Neuronal stem cell (in vitro differentiated cells): Measurements from ENCODE around the gene INTS3.

Experiments
- DNase-seq: peaks from one replicate; pipeline ENCODE4 v3.0.0-alpha.2; 2013; ENCODE audit warnings: low spot score
- H2AFZ ChIP-seq: one replicate; pipeline ENCODE4 v1.6.1; 2013; ENCODE audit warnings: mild to moderate bottlenecking, low read length, inconsistent platforms
- H2AK5ac ChIP-seq: 2 replicates; pipeline ENCODE4 v1.6.1; 2013; ENCODE audit warnings: low read depth, mild to moderate bottlenecking, inconsistent platforms, low read length, moderate library complexity, mixed read lengths
- H2BK120ac ChIP-seq: 2 replicates; pipeline ENCODE4 v1.6.1; 2013; ENCODE audit warnings: low read depth, mild to moderate bottlenecking, inconsistent platforms, low read length, moderate library complexity, mixed read lengths
- H2BK12ac ChIP-seq: one replicate; pipeline ENCODE4 v1.6.1; 2013; ENCODE audit warnings: low read length, inconsistent platforms
- H2BK15ac ChIP-seq: 2 replicates; pipeline ENCODE4 v1.6.1; 2013; ENCODE audit warnings: mild to moderate bottlenecking, low read length, inconsistent platforms, mixed read lengths
- H2BK5ac ChIP-seq: one replicate; pipeline ENCODE4 v1.6.1; 2013; ENCODE audit warnings: inconsistent platforms, mild to moderate bottlenecking, low read length, moderate library complexity
- H3K14ac ChIP-seq: one replicate; pipeline ENCODE4 v1.6.1; 2013; ENCODE audit warnings: low read length, inconsistent platforms
- H3K18ac ChIP-seq: 2 replicates; pipeline ENCODE4 v1.6.1; 2013; ENCODE audit warnings: low read length, inconsistent platforms
- H3K23ac ChIP-seq: 2 replicates; pipeline ENCODE4 v1.6.1; 2013; ENCODE audit warnings: low read depth, mild to moderate bottlenecking, mixed read lengths, low read length, inconsistent platforms; ENCODE audit not compliant: poor library complexity
- H3K27ac ChIP-seq: replicated peaks from 3 replicates; pipeline ENCODE4 v1.5.1; 2013; ENCODE audit warnings: low read length, inconsistent platforms
- H3K27me3 ChIP-seq, 3 experiments: 2 replicates each; pipeline ENCODE4 v1.6.1; 2013; ENCODE audit warnings: low read length in 3 of 3, mild to moderate bottlenecking in 2 of 3, inconsistent platforms in 1 of 3, low read depth in 1 of 3, mixed read lengths in 1 of 3, moderate library complexity in 1 of 3; ENCODE audit not compliant: control insufficient read depth in 3 of 3, insufficient read depth in 3 of 3
- H3K36me3 ChIP-seq, 2 donors: replicated peaks in 1 of 2; 2 replicates each; pipeline ENCODE4 v1.6.1; 2013; ENCODE audit warnings: low read length in 2 of 2; ENCODE audit not compliant: control insufficient read depth in 2 of 2, insufficient read depth in 2 of 2
- H3K4ac ChIP-seq: 2 replicates; pipeline ENCODE4 v1.6.1; 2013; ENCODE audit warnings: inconsistent platforms, mild to moderate bottlenecking, low read length, moderate library complexity
- H3K4me1 ChIP-seq, 2 donors: 1 replicate in 1 of 2; 2 replicates in 1 of 2; pipeline ENCODE4 v1.6.1; 2013; ENCODE audit warnings: low read length in 2 of 2, low read depth in 1 of 2; ENCODE audit not compliant: control insufficient read depth in 2 of 2, insufficient read depth in 1 of 2
- H3K4me2 ChIP-seq: one replicate; pipeline ENCODE4 v1.6.1; 2013; ENCODE audit warnings: mild to moderate bottlenecking, low read length, inconsistent platforms; ENCODE audit not compliant: insufficient read depth, poor library complexity, severe bottlenecking
- H3K4me3 ChIP-seq, 2 donors: 2 replicates each; pipeline ENCODE4 v1.5.1; 2013; ENCODE audit warnings: low read length in 2 of 2, mild to moderate bottlenecking in 2 of 2, inconsistent platforms in 1 of 2, moderate library complexity in 1 of 2
- H3K79me1 ChIP-seq: one replicate; pipeline ENCODE4 v1.6.1; 2013; ENCODE audit warnings: low read depth, mild to moderate bottlenecking, inconsistent platforms, low read length, moderate library complexity
- H3K9ac ChIP-seq: one replicate; pipeline ENCODE4 v1.6.1; 2013; ENCODE audit warnings: mild to moderate bottlenecking, low read depth, low read length, inconsistent platforms; ENCODE audit not compliant: poor library complexity
- H3K9me3 ChIP-seq, 2 donors: replicated peaks in 1 of 2; 2 replicates each; pipeline versions ENCODE3 to v1.6.1; 2013; ENCODE audit warnings: low read length in 2 of 2, mild to moderate bottlenecking in 2 of 2, inconsistent platforms in 1 of 2, low read depth in 1 of 2, mixed read lengths in 1 of 2, moderate library complexity in 1 of 2; ENCODE audit not compliant: control insufficient read depth in 2 of 2, insufficient read depth in 1 of 2
- H4K8ac ChIP-seq: one replicate; pipeline ENCODE4 v1.6.1; 2013; ENCODE audit warnings: low read depth, mild to moderate bottlenecking, inconsistent platforms, low read length, moderate library complexity
- H4K91ac ChIP-seq: one replicate; pipeline ENCODE4 v1.6.1; 2013; ENCODE audit warnings: low read length, low read depth, mild to moderate bottlenecking, inconsistent platforms; ENCODE audit not compliant: poor library complexity
- WGBS, 2 donors: extraction: QIAGEN DNeasy Blood & Tissue Kit; methylation state at CpG; one replicate each; pipeline ENCODE4 v1.1.7; 2013; ENCODE audit warnings: missing lambda C conversion rate in 2 of 2, mixed read lengths in 1 of 2; ENCODE audit not compliant: insufficient read length in 2 of 2, insufficient replicate concordance in 1 of 2; ENCODE audit errors: extremely low coverage in 2 of 2; 5-methylcytosine and 5-hydroxymethylcytosine counted together

INTS3 gene

GRCh38 chr1:153768316-153769181 lies 40.7 kb downstream of the INTS3 start:
- no peak overlapping the region for H2BK12ac ChIP-seq
- H4K91ac ChIP-seq = no peak overlapping the region
- no peak overlapping the region for H2AK5ac ChIP-seq
- H3K14ac ChIP-seq = no peak overlapping the region
- H2BK15ac ChIP-seq = no peak overlapping the region
- peaks cover 46 to 97% of the 10 kb centered on the region in 2 donors for H3K36me3 ChIP-seq
- H2AFZ ChIP-seq = no peak overlapping the region
- no peaks in the 10 kb centered on the region for H3K27me3 ChIP-seq
- H3K18ac ChIP-seq = no peak overlapping the region
- H3K4me1 ChIP-seq = no peaks in the 10 kb centered on the region
- H3K79me1 ChIP-seq = peaks cover 1% of the 10 kb centered on the region
- no peak for DNase-seq
- H2BK120ac ChIP-seq = no peak overlapping the region
- no peak overlapping the region for H4K8ac ChIP-seq
- H3K4ac ChIP-seq = no peak overlapping the region
- H3K23ac ChIP-seq = no peak overlapping the region
- no peak overlapping the region for H3K27ac ChIP-seq
- H3K4me3 ChIP-seq = no peak overlapping the region
- no CpG with 5 or more reads among the region's 4 CpGs for WGBS, 2 donors
- H3K9ac ChIP-seq = no peak overlapping the region
- H3K9me3 ChIP-seq = no peaks in the 10 kb centered on the region
- H2BK5ac ChIP-seq = no peak overlapping the region
- no peak overlapping the region for H3K4me2 ChIP-seq

GRCh38 chr1:153769221-153769620 lies 41.4 kb downstream of the INTS3 start:
- Histone ChIP-seq H2AK5ac (no peak overlapping the region), H3K18ac (no peak overlapping the region), H2BK120ac (no peak overlapping the region), H3K14ac (no peak overlapping the region), H3K27ac (no peak overlapping the region), H3K4me2 (no peak overlapping the region), H3K79me1 (peaks cover 1% of the 10 kb centered on the region), H3K36me3 (peaks cover 44 to 97% of the 10 kb centered on the region in 2 donors), H3K9me3 (no peaks in the 10 kb centered on the region), H3K4me1 (no peaks in the 10 kb centered on the region), H4K91ac (no peak overlapping the region), H3K27me3 (peaks cover 0 to 1% (median 0%) of the 10 kb centered on the region in 3 experiments), H2AFZ (no peak overlapping the region), H3K9ac (no peak overlapping the region), H2BK5ac (no peak overlapping the region), H4K8ac (no peak overlapping the region), H3K4me3 (no peak overlapping the region), H2BK15ac (no peak overlapping the region), H2BK12ac (no peak overlapping the region), H3K23ac (no peak overlapping the region), H3K4ac (no peak overlapping the region)
- DNase-seq = no peak
- WGBS, 2 donors = no CpG with 5 or more reads among the region's 3 CpGs

- Histone ChIP-seq H2BK120ac (no peak overlapping the region), H2BK15ac (no peak overlapping the region), H3K27ac (no peak overlapping the region), H3K18ac (no peak overlapping the region), H4K8ac (no peak overlapping the region), H3K9ac (no peak overlapping the region), H3K4me3 (no peak overlapping the region), H3K14ac (no peak overlapping the region), H3K4me1 (peaks cover 0 to 2% of the 10 kb centered on the region in 2 donors), H2AK5ac (no peak overlapping the region), H3K79me1 (peaks cover 1% of the 10 kb centered on the region), H3K27me3 (peaks cover 0 to 5% (median 0%) of the 10 kb centered on the region in 3 experiments), H2AFZ (no peak overlapping the region), H3K4ac (no peak overlapping the region), H3K36me3 (peaks cover 41 to 93% of the 10 kb centered on the region in 2 donors), H3K23ac (no peak overlapping the region), H4K91ac (no peak overlapping the region), H2BK5ac (no peak overlapping the region), H2BK12ac (no peak overlapping the region), H3K9me3 (no peaks in the 10 kb centered on the region), H3K4me2 (no peak overlapping the region)
- no peak for DNase-seq
- no CpG with 5 or more reads among the region's 11 CpGs for WGBS, 2 donors
Observed at GRCh38 chr1:153770797-153771196, 42.9 kb downstream of the INTS3 start.

- H3K27ac ChIP-seq = no peak overlapping the region
- no peak overlapping the region for H3K4ac ChIP-seq
- H3K79me1 ChIP-seq = peaks cover 1% of the 10 kb centered on the region
- no peak overlapping the region for H3K14ac ChIP-seq
- no CpG with 5 or more reads among the region's 2 CpGs for WGBS, 2 donors
- H3K18ac ChIP-seq = no peak overlapping the region
- no peak overlapping the region for H4K91ac ChIP-seq
- peaks cover 0 to 4% of the 10 kb centered on the region in 2 donors for H3K4me1 ChIP-seq
- H3K27me3 ChIP-seq = peaks cover 0 to 5% (median 0%) of the 10 kb centered on the region in 3 experiments
- H2BK120ac ChIP-seq = no peak overlapping the region
- H2AFZ ChIP-seq = no peak overlapping the region
- no peak overlapping the region for H3K9ac ChIP-seq
- no peak overlapping the region for H4K8ac ChIP-seq
- H2AK5ac ChIP-seq = no peak overlapping the region
- peaks cover 41 to 92% of the 10 kb centered on the region in 2 donors for H3K36me3 ChIP-seq
- no peak overlapping the region for H3K4me2 ChIP-seq
- H3K23ac ChIP-seq = no peak overlapping the region
- DNase-seq = no peak
- H3K4me3 ChIP-seq = no peak overlapping the region
- no peak overlapping the region for H2BK15ac ChIP-seq
- no peak overlapping the region for H2BK5ac ChIP-seq
- H3K9me3 ChIP-seq = no peaks in the 10 kb centered on the region
- no peak overlapping the region for H2BK12ac ChIP-seq
Observed at GRCh38 chr1:153771261-153771660, 43.4 kb downstream of the INTS3 start.
